K562 (cell line): ENCODE measurements around the gene LTA. TPM values are rescaled to one million over a fixed set of nuclear protein-coding genes. Genes with fewer than 3 reads are reported as not detected.

ENCODE experiments used
- CCNT2 ChIP-seq: IDR thresholded peaks from 2 replicates; pipeline ENCODE4 v1.6.1; 2011; ENCODE audit warnings: borderline replicate concordance, low read depth, mild to moderate bottlenecking, moderate library complexity, mixed read lengths, low read length; ENCODE audit not compliant: insufficient read length; ENCODE audit errors: extremely low read depth
- CXXC5 ChIP-seq: fragments of 250-450 bp; sonication (Bioruptor Pico); IDR thresholded peaks from 2 replicates; pipeline ENCODE4 v1.8.0; 2022; ENCODE audit warnings: inconsistent platforms, mild to moderate bottlenecking, moderate library complexity
- GTF2A2 ChIP-seq: IDR thresholded peaks from 2 replicates; pipeline ENCODE4 v1.6.1; 2016; ENCODE audit warnings: mild to moderate bottlenecking, missing genetic modification characterization, missing compliant biosample characterization
- HEY1 ChIP-seq: fragments of 250-450 bp; sonication (Bioruptor Pico); IDR thresholded peaks from 2 replicates; pipeline ENCODE4 v1.5.0; 2020; ENCODE audit warnings: mild to moderate bottlenecking, moderate library complexity, borderline replicate concordance
- HSF4 ChIP-seq: fragments of 250-450 bp; sonication (Bioruptor Pico); IDR thresholded peaks from 2 replicates; pipeline ENCODE4 v2.1.2; 2022; ENCODE audit warnings: mild to moderate bottlenecking, moderate library complexity, borderline replicate concordance
- MAFF ChIP-seq: IDR thresholded peaks from 2 replicates; pipeline ENCODE4 v1.6.1; 2012; ENCODE audit warnings: low read length, improper control_type of control experiment
- NR2C1 ChIP-seq, 2 experiments: fragments of 450-650 bp; IDR thresholded peaks; 2 replicates each; pipeline ENCODE4 v1.6.1; 2017; ENCODE audit warnings: mild to moderate bottlenecking in 2 of 2, antibody characterized with exemption in 1 of 2, inconsistent platforms in 1 of 2, missing compliant biosample characterization in 1 of 2, missing genetic modification characterization in 1 of 2
- PRMT5 ChIP-seq: sonication (generic); formaldehyde crosslinking; IDR thresholded peaks from 2 replicates; pipeline ENCODE4 v1.5.0; 2020; ENCODE audit warnings: missing genetic modification reagents
- RCOR1 ChIP-seq, 2 experiments: IDR thresholded peaks; 2 replicates each; pipeline ENCODE4 v1.6.1; 2012; ENCODE audit warnings: low read depth in 2 of 2, low read length in 2 of 2, borderline replicate concordance in 1 of 2, improper control_type of control experiment in 1 of 2
- RUNX1 ChIP-seq: sonication (generic); IDR thresholded peaks from 2 replicates; pipeline ENCODE4 v1.6.1; 2016; ENCODE audit warnings: antibody characterized with exemption, low read depth
- SLC30A9 ChIP-seq: fragments of 250-450 bp; sonication (Bioruptor Pico); IDR thresholded peaks from 2 replicates; pipeline ENCODE4 v1.8.0; 2022; ENCODE audit warnings: mild to moderate bottlenecking, moderate library complexity
- SRSF1 ChIP-seq: fragments of 200-400 bp; formaldehyde crosslinking; IDR thresholded peaks from 2 replicates; pipeline ENCODE4 v1.6.1; 2017; ENCODE audit warnings: mild to moderate bottlenecking, low read depth, low read length, moderate library complexity
- U2AF2 ChIP-seq: fragments of 200-400 bp; formaldehyde crosslinking; optimal IDR thresholded peaks from 2 replicates; pipeline ENCODE3; 2017; ENCODE audit warnings: low read depth, mild to moderate bottlenecking, low read length
- XRCC3 ChIP-seq: fragments of 450-650 bp; IDR thresholded peaks from 2 replicates; pipeline ENCODE4 v1.6.1; 2017; ENCODE audit warnings: mild to moderate bottlenecking, moderate library complexity
- ZKSCAN8 ChIP-seq: fragments of 200-800 bp; sonication (Bioruptor generic); IDR thresholded peaks from 2 replicates; pipeline ENCODE4 v1.6.1; 2016; ENCODE audit warnings: missing genetic modification characterization, missing compliant biosample characterization
- ZNF764 ChIP-seq: fragments of 250-450 bp; sonication (Bioruptor Pico); IDR thresholded peaks from 2 replicates; pipeline ENCODE4 v1.4.0; 2020; ENCODE audit warnings: low read depth, mild to moderate bottlenecking, moderate library complexity
- polyA plus RNA-seq, 8 experiments: library from polyadenylated mRNA; depleted of rRNA in 4 of 8; stranded (reverse) in 5 of 8; unstranded in 3 of 8; fragments of >200 nt; fragmentation: Nextera tagmentation in 2 of 8; fragmentation: Illumina TruSeq in 1 of 8; extraction: Ambion mirVana in 2 of 8; extraction: Trizol in 1 of 8; gene quantifications; 2 replicates each; pipeline versions ENCODE4 v1.2.1 to v1.2.3, GENCODE V29; 2011 to 2014; ENCODE audit warnings: inconsistent platforms in 1 of 8, missing spikeins in 1 of 8
- total RNA-seq, 7 experiments: library from RNA; depleted of rRNA in 6 of 7; stranded (reverse); fragments of >200 nt in 6 of 7; fragmentation: Illumina TruSeq in 2 of 7; extraction: Trizol in 2 of 7; gene quantifications; 2 replicates each; pipeline versions ENCODE4 v1.2.1 to v1.2.3, GENCODE V29; 2011 to 2021; ENCODE audit warnings: low replicate concordance in 1 of 7
- TF ChIP-seq, protein P1 (sequence below): sonication (generic); formaldehyde crosslinking; IDR thresholded peaks from 2 replicates; pipeline ENCODE4 v1.8.0; 2022; ENCODE audit warnings: missing genetic modification reagents, mild to moderate bottlenecking, borderline replicate concordance
- TF ChIP-seq, protein P2 (sequence below): fragments of 250-450 bp; sonication (Bioruptor Pico); IDR thresholded peaks from 2 replicates; pipeline ENCODE4 v1.5.0; 2021; ENCODE audit warnings: mild to moderate bottlenecking, borderline replicate concordance
- TF ChIP-seq, protein P3 (sequence below): fragments of 450-650 bp; conservative IDR thresholded peaks from 2 replicates; pipeline ENCODE4 v1.6.1; 2016; ENCODE audit warnings: missing genetic modification characterization, low read depth, mild to moderate bottlenecking, control low read depth, missing compliant biosample characterization
- TF ChIP-seq, protein P4 (sequence below): fragments of 250-450 bp; sonication (Bioruptor Pico); IDR thresholded peaks from 2 replicates; pipeline ENCODE4 v1.5.0; 2022; ENCODE audit warnings: mild to moderate bottlenecking

The LTA gene
- total and polyA plus RNA-seq, 9 of the 15 experiments (the other 6 are each of a cell fraction or from before 2014, with no cell fraction given), result 0.80 TPM; not detected in 8

DNA sequence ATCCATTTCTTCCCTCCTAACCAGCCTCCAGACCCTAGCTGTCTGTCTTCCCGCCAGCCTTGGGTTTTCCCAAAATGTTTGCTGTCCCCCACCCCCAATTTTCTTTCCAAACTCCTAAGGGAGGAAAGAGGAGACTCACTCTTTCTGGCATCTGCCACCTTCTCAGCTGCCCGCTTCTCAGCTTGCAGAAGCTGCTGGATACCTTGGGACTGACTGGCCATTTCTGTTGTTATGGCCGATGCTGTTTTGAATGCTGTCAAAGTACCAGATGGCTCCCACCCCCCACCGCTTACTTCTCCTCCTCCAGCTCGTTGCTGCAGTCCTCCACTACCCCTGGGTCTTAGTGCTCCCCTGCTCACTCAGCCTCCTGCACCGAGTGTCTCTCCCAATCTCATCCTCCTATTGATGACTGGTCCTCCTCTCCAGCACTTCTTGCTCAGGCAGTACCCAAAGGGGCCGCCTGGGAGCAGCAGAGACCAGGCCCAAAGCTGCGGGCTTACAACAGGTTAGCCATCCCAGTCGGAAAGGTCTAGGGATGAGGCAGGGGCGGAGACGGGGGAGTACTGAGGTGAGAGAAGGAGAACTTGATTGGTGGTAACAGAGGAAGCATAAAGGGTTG is 25.6 kb upstream of the LTA start, which contains the start of gene ATP6V1G2 (continued):
- TF ChIP-seq U2AF2 (no peak), XRCC3 (no peak), ZKSCAN8 (CRISPR knock-in tag) (no peak), HSF4 (no peak), ZNF764 (CRISPR knock-in tag) (no peak), HEY1 (no peak), SLC30A9 (no peak), CXXC5 (CRISPR knock-in tag) (no peak; the same call in 1 of the 2 replicates), MAFF (no peak), GTF2A2 (tag) (no peak), PRMT5 (CRISPR knock-in tag) (no peak), NR2C1 (IDR thresholded peaks at IDR 0.05) (no peak), NR2C1 (tag; IDR thresholded peaks at IDR 0.05) (no peak), RUNX1 (no peak), SRSF1 (no peak), CCNT2 (no peak), RCOR1 (IDR thresholded peaks at IDR 0.05; ENCODE audit: borderline replicate concordance in 1 of 2, low read depth in 2 of 2, low read length in 2 of 2) (peak; percentile 47 to 95; a peak in 3 of 4 replicates)
- TF ChIP-seq, protein P1, sequence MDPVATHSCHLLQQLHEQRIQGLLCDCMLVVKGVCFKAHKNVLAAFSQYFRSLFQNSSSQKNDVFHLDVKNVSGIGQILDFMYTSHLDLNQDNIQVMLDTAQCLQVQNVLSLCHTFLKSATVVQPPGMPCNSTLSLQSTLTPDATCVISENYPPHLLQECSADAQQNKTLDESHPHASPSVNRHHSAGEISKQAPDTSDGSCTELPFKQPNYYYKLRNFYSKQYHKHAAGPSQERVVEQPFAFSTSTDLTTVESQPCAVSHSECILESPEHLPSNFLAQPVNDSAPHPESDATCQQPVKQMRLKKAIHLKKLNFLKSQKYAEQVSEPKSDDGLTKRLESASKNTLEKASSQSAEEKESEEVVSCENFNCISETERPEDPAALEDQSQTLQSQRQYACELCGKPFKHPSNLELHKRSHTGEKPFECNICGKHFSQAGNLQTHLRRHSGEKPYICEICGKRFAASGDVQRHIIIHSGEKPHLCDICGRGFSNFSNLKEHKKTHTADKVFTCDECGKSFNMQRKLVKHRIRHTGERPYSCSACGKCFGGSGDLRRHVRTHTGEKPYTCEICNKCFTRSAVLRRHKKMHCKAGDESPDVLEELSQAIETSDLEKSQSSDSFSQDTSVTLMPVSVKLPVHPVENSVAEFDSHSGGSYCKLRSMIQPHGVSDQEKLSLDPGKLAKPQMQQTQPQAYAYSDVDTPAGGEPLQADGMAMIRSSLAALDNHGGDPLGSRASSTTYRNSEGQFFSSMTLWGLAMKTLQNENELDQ (CRISPR knock-in tag), result no peak
- TF ChIP-seq, protein P2, sequence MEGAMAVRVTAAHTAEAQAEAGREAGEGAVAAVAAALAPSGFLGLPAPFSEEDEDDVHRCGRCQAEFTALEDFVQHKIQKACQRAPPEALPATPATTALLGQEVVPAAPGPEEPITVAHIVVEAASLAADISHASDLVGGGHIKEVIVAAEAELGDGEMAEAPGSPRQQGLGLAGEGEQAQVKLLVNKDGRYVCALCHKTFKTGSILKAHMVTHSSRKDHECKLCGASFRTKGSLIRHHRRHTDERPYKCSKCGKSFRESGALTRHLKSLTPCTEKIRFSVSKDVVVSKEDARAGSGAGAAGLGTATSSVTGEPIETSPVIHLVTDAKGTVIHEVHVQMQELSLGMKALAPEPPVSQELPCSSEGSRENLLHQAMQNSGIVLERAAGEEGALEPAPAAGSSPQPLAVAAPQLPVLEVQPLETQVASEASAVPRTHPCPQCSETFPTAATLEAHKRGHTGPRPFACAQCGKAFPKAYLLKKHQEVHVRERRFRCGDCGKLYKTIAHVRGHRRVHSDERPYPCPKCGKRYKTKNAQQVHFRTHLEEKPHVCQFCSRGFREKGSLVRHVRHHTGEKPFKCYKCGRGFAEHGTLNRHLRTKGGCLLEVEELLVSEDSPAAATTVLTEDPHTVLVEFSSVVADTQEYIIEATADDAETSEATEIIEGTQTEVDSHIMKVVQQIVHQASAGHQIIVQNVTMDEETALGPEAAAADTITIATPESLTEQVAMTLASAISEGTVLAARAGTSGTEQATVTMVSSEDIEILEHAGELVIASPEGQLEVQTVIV (CRISPR knock-in tag), result no peak
- TF ChIP-seq, protein P3, sequence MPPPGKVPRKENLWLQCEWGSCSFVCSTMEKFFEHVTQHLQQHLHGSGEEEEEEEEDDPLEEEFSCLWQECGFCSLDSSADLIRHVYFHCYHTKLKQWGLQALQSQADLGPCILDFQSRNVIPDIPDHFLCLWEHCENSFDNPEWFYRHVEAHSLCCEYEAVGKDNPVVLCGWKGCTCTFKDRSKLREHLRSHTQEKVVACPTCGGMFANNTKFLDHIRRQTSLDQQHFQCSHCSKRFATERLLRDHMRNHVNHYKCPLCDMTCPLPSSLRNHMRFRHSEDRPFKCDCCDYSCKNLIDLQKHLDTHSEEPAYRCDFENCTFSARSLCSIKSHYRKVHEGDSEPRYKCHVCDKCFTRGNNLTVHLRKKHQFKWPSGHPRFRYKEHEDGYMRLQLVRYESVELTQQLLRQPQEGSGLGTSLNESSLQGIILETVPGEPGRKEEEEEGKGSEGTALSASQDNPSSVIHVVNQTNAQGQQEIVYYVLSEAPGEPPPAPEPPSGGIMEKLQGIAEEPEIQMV (tag), result no peak
- TF ChIP-seq, protein P4, sequence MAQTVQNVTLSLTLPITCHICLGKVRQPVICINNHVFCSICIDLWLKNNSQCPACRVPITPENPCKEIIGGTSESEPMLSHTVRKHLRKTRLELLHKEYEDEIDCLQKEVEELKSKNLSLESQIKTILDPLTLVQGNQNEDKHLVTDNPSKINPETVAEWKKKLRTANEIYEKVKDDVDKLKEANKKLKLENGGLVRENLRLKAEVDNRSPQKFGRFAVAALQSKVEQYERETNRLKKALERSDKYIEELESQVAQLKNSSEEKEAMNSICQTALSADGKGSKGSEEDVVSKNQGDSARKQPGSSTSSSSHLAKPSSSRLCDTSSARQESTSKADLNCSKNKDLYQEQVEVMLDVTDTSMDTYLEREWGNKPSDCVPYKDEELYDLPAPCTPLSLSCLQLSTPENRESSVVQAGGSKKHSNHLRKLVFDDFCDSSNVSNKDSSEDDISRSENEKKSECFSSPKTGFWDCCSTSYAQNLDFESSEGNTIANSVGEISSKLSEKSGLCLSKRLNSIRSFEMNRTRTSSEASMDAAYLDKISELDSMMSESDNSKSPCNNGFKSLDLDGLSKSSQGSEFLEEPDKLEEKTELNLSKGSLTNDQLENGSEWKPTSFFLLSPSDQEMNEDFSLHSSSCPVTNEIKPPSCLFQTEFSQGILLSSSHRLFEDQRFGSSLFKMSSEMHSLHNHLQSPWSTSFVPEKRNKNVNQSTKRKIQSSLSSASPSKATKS (CRISPR knock-in tag), result no peak
